Renal cortex interstitium (tissue), 11 donors: Measurements from ENCODE around the gene ASIC1. TPM values are rescaled to one million over a fixed set of nuclear protein-coding genes. Genes with fewer than 3 reads are reported as not detected.

Experiments
- DNase-seq, 11 donors: peaks; one replicate each; pipeline ENCODE4 v3.0.0-alpha.2; 2013; ENCODE audit warnings: low read depth in 9 of 11, low spot score in 4 of 11; ENCODE audit errors: extremely low read depth in 1 of 11
- polyA plus RNA-seq, 3 donors: library from polyadenylated mRNA; unstranded; fragments of 120-200 nt; gene quantifications; one replicate each; pipeline ENCODE4 v1.2.1, GENCODE V29; 2013; ENCODE audit not compliant: insufficient read length in 3 of 3

ASIC1 gene
- polyA plus RNA-seq, 3 donors: 4.5 to 5.3 (median 5.1) TPM

DNA sequence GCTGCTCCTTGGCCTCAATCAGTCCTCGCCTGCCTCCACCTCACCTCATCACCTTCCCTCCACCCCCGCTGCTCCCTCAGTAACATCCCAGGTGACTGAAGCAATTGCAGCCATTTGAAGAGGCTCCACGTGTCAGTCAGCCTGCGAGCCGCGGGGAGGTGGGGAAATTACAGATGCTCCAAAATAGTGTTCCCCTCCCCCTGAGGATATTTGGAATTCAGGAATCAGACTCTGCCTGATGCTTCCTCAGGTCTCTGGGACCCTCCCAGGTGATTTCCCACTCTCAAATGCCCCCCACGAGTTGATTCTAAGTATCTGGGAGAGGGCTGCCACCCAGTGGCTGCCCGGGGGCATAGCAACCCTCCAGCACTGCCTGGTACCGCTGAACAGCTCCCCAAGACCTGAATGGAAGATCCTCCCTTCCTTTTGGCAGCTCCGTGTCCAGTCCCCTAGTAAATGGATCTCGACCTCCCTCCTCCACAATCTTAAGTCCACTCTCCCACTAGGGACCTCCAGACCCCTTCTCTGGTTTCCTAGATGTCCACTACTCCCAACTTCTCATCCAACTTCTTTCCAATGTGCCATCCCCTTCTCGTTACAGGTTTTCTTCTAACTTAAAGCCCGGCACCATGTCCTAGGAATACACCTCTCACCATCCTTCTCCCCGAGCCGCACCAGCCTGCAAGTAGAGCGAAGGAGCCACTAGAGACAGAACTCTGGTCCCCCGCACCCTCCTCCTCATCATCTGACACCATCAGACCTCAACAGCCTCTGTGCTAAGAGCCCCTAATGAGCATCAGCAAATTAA is 1.4 kb upstream of the ASIC1 start:
- DNase-seq: no peak

DNA sequence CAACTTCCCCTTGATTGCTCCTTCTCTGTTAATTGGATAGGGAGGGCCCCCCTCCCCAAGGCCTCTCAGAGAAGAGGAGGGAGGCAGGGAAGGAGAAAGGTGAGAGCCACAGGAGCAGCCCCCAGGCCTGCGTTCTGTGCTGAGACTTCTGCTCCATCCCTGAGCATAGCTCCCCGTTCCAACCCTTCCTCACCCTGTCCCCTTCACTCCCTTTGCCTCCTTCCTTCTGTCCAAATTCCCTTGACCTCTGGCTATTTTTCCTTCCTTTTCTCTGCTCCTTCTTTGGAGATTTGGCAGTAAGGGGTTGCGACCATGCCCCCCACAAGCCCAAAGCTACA is 788 bp upstream of the ASIC1 start:
- DNase-seq: no peak

DNA sequence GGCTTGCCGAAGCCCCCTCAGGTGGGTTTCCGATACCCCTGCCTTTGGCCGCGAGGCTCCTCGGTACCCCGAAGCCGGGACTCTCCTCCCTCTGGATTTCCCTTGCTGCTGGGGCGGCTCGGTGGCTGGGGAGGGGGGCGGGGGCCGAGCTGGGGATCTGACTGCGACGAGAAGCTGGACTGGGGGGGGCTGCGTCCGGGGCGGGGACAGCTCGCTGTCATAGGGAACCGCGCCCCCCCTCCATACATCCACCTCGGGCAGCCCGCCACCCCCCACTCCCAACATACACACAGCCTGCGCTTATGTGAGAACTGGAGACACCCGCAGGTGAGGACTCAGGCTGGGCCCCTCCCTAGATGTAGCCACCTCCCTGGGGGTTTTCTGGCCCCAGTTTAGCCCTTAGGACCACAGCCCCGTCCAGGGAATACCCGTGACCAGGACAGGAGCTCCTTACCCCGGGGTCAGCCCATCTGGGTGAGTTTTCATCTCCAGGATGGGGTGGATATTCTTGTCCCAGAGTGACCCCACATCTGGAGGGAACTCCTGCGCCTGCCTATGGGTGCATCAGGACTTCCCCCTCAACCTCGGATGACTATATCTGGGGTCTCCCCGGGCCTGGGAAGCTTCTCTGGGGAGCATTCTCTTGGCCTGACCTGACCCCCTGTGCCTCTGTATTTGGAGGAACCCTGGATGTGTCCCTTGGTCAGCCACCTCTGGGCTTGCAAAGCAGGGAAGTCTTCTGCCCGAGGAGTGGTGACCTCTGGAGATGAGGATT is 687 bp downstream of the ASIC1 start:
- no peak for DNase-seq

DNA sequence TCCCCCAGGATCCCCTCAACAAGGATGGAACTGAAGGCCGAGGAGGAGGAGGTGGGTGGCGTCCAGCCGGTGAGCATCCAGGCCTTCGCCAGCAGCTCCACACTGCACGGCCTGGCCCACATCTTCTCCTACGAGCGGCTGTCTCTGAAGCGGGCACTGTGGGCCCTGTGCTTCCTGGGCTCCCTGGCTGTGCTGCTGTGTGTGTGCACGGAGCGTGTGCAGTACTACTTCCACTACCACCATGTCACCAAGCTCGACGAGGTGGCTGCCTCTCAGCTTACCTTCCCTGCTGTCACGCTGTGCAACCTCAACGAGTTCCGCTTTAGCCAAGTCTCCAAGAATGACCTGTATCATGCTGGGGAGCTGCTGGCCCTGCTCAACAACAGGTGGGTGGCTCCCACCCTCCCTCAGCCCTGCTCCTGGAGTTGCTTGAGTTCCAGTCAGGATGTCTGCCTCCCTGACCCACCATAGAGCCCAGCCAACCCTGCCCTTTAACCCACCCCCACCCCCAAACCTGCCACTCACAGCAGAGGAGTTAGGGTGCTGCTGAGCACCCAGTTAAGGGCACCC is 1.4 kb downstream of the ASIC1 start:
- no peak for DNase-seq

DNA sequence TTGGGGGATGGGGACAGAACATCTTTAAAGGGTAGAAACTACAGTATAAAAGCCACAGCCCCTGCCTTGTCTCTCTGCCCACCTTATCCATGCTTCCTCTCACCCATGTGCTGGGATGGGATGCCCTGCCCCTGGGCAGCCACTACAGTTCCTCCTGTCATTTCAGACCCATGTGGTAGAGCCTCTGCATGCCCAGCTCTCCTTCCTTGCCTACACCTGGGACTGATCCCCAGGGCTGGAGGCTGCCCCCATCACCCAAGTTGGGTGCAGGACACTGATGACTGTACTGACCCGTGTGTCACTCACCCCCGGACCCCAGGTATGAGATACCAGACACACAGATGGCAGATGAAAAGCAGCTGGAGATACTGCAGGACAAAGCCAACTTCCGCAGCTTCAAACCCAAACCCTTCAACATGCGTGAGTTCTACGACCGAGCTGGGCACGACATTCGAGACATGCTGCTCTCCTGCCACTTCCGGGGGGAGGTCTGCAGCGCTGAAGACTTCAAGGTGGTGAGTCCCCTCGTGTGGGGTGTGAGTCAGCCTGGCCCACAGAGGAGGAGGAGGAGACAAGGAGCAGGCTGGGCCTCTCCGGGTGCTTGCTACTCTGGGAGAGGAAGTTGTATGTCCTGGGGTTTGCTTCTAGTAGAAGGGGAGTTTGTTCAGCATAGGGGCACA is 2.2 kb downstream of the ASIC1 start:
- no peak for DNase-seq

DNA sequence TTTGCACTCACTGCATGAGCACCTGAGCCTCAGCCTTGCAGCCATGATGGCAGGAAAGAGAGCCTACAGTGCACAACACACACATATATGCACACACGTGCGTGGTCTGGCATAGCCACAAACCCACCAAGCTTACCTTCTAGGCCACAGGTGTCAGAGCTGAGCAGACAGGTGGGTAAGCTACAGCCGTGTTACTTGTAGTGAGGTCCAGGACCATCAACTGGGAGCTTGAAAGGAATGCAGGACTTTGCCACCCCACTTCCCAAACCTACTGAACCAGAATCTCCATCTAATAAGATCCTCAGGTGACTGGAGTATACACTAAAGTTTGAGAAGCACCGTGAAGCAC is 2.7 kb downstream of the ASIC1 start:
- DNase-seq: no peak

DNA sequence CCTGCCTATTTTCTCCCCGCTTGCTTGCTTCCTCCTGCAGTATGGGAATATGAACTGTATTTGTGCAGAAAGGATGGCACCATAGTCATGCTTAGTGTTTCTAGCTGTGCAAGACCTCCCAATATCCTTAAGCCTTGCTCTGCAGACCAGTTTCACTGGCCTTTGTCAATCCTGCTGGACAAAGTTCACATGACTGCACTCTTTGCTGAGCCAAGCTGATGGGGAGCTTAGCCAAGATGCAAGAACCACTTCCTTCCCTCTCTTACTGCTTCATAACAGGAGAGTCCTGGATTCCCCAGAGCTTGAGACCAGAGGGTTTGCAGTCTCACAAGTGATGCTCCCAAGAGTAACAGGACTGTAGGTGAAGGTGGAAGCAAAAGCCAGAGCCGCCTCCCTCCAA is 3.8 kb downstream of the ASIC1 start:
- DNase-seq: no peak

DNA sequence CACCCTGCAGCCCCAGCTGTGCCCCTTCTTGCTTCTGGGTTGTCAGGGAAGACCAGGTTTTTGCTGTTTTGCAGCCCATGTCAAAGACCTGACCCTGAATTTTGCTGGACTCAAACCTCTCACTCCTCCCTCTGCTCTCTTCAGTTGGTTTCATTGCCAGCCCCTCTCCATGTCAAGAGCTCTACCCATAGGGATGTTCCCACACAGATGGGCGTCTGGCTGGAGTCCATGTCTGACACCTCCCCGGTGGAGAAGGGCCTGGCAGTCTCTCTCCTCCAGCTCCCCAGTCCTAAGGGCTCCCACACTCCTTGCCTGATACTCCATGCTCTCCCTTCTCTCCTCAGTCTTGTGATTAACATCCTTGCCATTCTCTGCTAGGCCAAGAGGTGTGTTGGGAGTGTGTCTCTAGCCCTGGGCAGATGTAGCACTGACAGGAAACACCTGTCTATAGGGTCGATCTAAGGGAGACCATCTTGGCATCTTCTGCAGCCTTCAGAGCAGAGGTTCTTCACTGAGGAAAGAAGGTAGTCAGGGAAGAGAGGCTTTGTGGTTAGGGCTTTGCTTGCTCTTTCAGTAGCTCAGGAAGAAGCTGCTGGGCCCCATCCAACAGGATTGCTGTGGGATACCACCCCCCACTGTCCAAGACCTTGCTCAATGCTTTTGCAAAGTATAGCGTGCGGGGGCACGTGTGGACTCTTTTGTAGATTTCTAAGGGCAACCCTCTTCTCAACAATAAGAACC is 4.7 kb downstream of the ASIC1 start:
- DNase-seq: no peak

DNA sequence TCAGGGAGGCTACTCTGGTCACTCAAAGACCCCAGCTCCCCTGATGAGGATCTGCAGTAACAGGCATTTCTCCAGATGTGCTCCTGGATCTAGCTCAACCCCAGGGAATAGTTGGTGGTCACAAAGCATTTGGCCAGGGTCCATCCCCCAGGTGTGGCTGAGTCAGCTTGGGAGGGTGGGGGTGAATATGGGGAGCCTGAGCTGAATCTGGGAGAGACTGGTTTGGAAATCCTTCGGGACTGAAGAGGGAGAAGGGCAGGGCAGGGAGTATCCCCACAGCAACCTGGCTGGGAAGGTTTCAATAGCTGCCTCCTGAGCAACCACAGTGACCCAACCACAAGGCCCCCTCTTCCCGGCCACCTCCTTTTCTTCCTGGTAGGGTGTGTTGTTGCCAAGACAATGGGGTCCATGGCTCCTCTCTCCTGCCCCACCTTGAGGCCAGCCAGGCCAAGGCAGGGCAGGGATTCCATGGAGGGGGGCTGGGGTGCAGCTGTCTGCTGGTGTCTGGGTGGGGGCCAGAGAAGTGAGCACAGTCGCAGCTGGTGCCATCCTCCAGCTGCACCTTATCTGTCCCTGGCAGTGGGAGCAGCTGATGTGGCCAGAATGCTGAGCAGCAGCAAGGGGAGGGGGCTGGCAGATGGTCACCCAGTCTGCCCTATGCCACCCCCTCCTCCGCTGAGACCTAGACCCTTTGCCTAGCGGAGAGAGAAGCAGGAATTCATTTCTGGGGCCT is 5.5 kb downstream of the ASIC1 start:
- DNase-seq: no peak

DNA sequence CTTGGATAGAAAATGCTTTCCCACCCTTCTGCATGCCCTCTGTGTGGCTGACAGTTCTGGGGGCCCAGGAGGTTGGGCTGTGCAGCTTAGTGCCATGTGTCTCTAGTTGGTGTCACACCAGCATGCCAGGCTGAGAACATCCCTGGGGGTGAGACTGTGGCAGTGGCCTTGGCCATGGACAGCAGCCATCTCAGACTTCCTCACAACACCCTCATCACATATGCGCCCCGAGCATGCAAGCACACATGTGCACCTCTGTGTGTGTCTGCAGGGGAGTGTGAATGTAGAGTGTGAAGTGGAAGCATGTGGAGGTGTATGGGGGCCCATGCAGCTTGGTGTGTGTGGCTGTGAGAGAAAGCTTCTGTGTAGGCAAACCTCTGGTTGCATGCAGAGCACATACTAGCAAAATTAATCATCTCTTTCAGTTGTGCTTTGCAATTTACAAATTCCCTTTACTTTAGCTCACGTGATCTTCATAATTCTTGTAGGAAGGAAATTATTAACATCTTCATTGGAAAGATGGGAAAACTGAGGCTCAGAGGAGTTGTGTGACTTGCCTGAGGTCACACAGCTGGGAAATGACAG is 8.4 kb downstream of the ASIC1 start:
- DNase-seq: no peak

DNA sequence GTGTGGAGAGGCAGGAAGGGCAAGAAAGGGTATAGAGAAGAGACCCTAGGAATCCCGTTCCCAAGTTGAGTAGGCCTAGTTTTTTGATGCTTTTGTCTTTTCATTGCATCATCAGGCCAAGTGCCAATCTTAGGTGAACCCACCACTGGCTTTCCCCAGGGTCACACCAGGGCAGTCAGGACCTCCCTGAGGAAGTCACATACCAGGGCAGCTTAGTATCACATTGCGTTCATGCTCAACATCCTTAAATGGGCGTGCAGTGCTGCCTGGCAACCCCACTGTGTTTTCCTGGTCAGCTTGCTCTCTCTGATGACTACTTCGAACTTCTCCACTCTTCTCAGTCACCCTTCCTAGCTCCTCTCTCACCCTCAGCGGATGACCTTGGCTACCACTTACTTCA is 9.0 kb downstream of the ASIC1 start:
- no peak for DNase-seq

DNA sequence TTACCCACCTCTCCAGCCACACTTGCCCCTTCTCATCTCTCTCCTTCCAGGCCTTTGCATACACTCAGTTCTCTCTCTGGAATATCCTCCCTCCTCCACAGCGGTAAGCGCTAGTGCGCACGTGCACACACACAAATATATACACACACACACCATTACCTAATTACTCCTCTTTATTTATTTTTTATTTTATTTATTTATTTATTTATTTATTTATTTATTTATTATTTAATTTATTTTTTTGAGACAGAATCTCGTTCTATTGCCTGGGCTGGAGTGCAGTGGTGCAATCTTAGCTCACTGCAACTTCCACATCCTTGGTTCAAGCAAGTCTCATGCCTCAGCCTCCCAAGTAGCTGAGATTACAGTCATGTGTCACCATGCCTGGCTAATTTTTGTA is 11.7 kb downstream of the ASIC1 start:
- no peak for DNase-seq

DNA sequence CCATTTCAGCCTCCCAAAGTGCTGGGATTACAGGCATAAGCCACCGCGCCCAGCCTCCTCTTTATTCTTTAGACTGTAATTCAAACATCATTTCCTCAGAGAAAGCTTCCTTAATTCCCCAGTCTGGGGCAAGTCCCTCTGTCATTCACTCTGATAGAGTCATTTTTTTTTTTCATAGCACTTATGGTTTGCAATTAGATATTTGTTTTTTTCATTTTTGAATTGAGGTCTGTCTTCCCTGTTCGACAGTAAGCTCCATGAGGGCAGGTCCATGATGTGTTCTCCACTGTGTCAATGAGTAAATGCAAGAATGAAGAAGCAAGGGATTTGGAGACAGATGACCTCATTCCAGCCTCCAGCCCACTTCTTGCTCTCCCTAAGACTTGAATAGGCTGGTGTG is 12.1 kb downstream of the ASIC1 start:
- DNase-seq: no peak

DNA sequence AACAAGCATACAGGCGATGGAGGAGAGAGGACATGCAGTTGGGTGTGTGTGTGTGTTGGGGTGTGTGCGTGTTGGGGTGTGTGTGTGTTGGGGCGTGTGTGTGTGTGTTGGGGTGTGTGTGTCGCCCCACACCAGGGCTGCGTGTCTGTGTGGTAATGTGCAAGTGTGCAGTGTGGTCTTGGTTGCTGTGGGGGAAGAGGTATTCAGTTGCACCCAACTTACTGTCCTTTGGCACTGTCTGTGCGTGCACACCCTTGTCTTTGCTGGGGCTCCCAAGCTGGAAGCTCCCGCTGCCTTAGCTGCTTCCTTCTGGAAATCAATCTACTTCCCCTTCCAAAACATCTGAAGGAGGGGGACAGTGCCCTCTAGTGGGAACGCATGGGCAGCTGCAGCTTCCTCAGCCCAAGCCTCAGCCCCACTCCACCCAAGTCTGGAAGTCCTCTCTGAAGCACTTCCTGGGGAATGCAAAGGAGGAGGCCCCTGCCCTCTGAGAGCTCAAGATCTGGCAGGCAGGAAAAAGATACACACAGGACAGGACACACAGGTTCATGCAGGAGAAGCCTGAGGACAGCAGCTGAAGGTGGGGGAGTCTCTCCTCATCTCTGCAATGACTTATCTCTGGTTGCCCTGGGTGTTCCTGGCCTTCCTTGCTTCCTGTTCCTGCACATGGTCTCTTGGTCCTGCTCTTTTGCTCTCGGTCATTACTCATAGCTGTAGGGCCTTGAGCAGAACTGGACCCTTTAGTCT is 13.1 kb downstream of the ASIC1 start:
- DNase-seq: peak in 8 of 11 donors; percentile 70 to 86 (median 78)

DNA sequence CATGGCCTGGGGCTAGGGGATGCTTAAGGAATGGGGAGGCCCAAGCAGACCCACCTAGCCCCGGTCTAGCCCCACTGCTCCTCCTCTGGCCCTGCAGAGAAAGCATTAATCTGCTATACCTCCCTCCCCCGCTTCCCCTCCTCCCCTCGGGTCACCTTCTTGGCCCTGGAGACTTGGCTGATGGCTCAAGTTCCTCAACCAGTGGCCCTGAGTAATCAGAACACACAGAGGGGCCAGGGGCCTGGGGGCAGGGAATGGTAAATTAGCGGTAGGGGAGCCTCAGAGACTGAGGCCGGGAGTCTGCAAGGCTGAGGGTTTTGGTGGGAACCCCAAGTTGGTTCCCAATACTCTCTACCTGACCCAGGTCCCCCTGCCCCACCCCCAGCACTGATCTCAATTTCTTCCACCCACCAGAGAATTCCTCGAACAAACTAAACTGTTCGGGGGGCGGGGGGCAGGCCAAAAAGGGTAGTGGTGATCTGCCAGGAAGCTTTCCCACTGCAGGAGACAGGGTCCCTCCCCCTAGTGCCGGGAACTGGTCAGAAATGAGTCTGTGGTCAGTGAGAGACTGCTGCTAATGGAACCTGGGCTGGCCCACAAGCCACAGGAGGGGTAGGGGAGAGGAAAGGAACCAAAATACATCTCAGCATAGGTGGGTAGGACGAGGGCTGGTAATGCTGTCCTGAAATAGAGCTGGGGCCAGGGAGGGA is 15.0 kb downstream of the ASIC1 start:
- DNase-seq: no peak

DNA sequence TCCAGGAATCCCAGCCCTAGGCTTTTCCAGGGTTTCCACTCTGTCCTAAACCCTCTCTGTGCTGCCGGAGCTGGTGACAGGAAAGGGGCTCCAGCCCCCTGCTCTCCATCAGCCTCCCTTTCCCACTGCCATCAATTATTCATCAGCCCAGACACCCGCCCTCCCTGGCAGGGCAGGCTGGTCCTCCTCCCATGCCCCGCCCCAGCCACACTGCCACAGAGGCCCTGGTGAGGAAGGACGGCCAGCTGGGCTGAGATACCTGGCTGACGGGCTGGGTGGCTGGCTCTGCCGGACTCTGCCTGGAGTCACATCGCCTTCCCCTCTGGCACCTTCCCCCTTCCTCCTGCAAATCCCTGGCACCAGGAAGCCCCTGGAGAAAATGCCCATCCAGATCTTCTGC is 15.8 kb downstream of the ASIC1 start:
- DNase-seq: no peak

DNA sequence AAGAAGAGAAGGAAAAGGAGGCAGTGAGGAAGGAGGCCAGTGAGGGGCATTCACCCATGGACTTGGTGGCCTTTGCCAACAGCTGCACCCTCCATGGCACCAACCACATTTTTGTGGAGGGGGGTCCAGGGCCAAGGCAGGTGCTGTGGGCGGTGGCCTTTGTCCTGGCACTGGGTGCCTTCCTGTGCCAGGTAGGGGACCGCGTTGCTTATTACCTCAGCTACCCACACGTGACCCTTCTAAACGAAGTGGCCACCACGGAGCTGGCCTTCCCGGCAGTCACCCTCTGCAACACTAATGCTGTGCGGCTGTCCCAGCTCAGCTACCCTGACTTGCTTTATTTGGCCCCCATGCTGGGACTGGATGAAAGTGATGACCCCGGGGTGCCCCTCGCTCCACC is 16.3 kb downstream of the ASIC1 start:
- DNase-seq: no peak
